HepG2 (cell line): ENCODE measurements around the gene TRAF4. TPM values are rescaled to one million over a fixed set of nuclear protein-coding genes. Genes with fewer than 3 reads are reported as not detected.

Source experiments
- ATAC-seq: fragments of 200-7000 bp; cut with Tn5 transposase; 3 replicates; pipeline ENCODE4 v1.9.1; 2020; ENCODE audit warnings: mild to moderate bottlenecking, moderate library complexity
- BruUV-seq: library from RNA; stranded (reverse); fragments of 400-500 nt; replicated peaks from 2 replicates; lab custom pipeline; 2021; lab: Mats Ljungman, UMichigan
- CTCF ChIA-PET: fragments of 300-600 bp; formaldehyde crosslinking; extraction: SDS; loops from one replicate; lab custom pipeline; 2021; ENCODE audit warnings: low total read pairs, inconsistent platforms, low intra/inter-chr PET ratio; lab: Yijun Ruan, JAX
- POLR2A ChIA-PET: fragments of 350-600 bp; sonication (Branson Sonifier 250); formaldehyde crosslinking; loops from one replicate; lab custom pipeline; 2020; ENCODE audit warnings: antibody characterized with exemption, inconsistent platforms; lab: Yijun Ruan, JAX
- DNase-seq: peaks from one replicate; pipeline ENCODE4 v3.0.0-alpha.2; 2015; ENCODE audit warnings: low spot score
- FAIRE-seq: peaks from 3 replicates; lab custom pipeline; 2011; peaks lifted over from hg19 to GRCh38; lab: Jason Lieb, UNC
- H2AFZ ChIP-seq: one replicate; pipeline ENCODE4 v1.6.1; 2011; ENCODE audit warnings: low read length, inconsistent platforms
- H3K27ac ChIP-seq: fragments of 300-600 bp; 3 replicates; pipeline ENCODE4 v1.8.0; 2011; ENCODE audit warnings: mixed run types, mild to moderate bottlenecking, mixed read lengths, low read length, inconsistent platforms; ENCODE audit not compliant: insufficient read depth; ENCODE audit errors: extremely low read length
- H3K27me3 ChIP-seq, 2 experiments: fragments of 200-600 bp in 1 of 2; 2 replicates in 1 of 2; 3 replicates in 1 of 2; pipeline versions ENCODE4 v1.6.0 to v1.8.0; 2011; ENCODE audit warnings: low read length in 2 of 2, mild to moderate bottlenecking in 2 of 2, moderate library complexity in 2 of 2, inconsistent platforms in 1 of 2; ENCODE audit not compliant: insufficient read depth in 2 of 2, control insufficient read depth in 1 of 2
- H3K36me3 ChIP-seq, 2 experiments: fragments of 200-600 bp in 1 of 2; replicated peaks in 1 of 2; 2 replicates in 1 of 2; 3 replicates in 1 of 2; pipeline versions ENCODE4 v1.5.1 to v1.8.0; 2011; ENCODE audit warnings: low read length in 2 of 2, inconsistent platforms in 1 of 2; ENCODE audit not compliant: insufficient read depth in 2 of 2, control insufficient read depth in 1 of 2
- H3K4me1 ChIP-seq: 2 replicates; pipeline ENCODE4 v1.5.1; 2012; ENCODE audit warnings: low read length, inconsistent platforms; ENCODE audit not compliant: insufficient read depth
- H3K4me2 ChIP-seq: 2 replicates; pipeline ENCODE4 v1.6.0; 2011; ENCODE audit warnings: low read depth, low read length, inconsistent platforms
- H3K4me3 ChIP-seq, 3 experiments: fragments of 200-600 bp in 1 of 3; sonication (generic), shearing (Covaris generic) in 1 of 3; replicated peaks in 1 of 3; 2 replicates each; pipeline ENCODE4 v1.5.1; 2011 to 2016; ENCODE audit warnings: low read length in 3 of 3, inconsistent platforms in 2 of 3, low read depth in 2 of 3, mild to moderate bottlenecking in 2 of 3, control low read depth in 1 of 3, mixed read lengths in 1 of 3; ENCODE audit not compliant: insufficient read depth in 1 of 3
- H3K79me2 ChIP-seq: one replicate; pipeline ENCODE4 v1.6.1; 2011; ENCODE audit warnings: low read length, inconsistent platforms; ENCODE audit not compliant: insufficient read depth
- H3K9ac ChIP-seq: 2 replicates; pipeline ENCODE4 v1.6.0; 2011; ENCODE audit warnings: mild to moderate bottlenecking, low read depth, low read length, inconsistent platforms; ENCODE audit not compliant: insufficient read depth
- H3K9me3 ChIP-seq: 2 replicates; pipeline ENCODE4 v1.5.1; 2012; ENCODE audit warnings: mild to moderate bottlenecking, low read length
- H4K20me1 ChIP-seq: 2 replicates; pipeline ENCODE4 v1.6.0; 2011; ENCODE audit warnings: inconsistent platforms, mild to moderate bottlenecking, low read length, moderate library complexity; ENCODE audit not compliant: insufficient read depth
- AGO1 ChIP-seq: fragments of 200-400 bp; formaldehyde crosslinking; IDR thresholded peaks from 2 replicates; pipeline ENCODE4 v1.6.1; 2017; ENCODE audit warnings: mild to moderate bottlenecking, low read depth, low read length, moderate library complexity; ENCODE audit not compliant: poor library complexity, severe bottlenecking
- AGO2 ChIP-seq: fragments of 200-400 bp; formaldehyde crosslinking; optimal IDR thresholded peaks from 2 replicates; pipeline ENCODE3; 2017; ENCODE audit warnings: mild to moderate bottlenecking, low read depth, low read length, moderate library complexity
- CREB1 ChIP-seq, 2 experiments: fragments of 450-650 bp in 1 of 2; IDR thresholded peaks; 2 replicates each; pipeline ENCODE4 v1.6.1; 2016 to 2017; ENCODE audit warnings: control low read depth in 1 of 2, mild to moderate bottlenecking in 1 of 2, missing compliant biosample characterization in 1 of 2, missing genetic modification characterization in 1 of 2
- IRF2 ChIP-seq: IDR thresholded peaks from 2 replicates; pipeline ENCODE4 v1.6.1; 2018; ENCODE audit warnings: missing genetic modification reagents, missing compliant biosample characterization
- KAT8 ChIP-seq: IDR thresholded peaks from 2 replicates; pipeline ENCODE4 v1.6.1; 2016; ENCODE audit warnings: missing genetic modification reagents, missing compliant biosample characterization
- REST ChIP-seq, 2 experiments: IDR thresholded peaks; 2 replicates each; pipeline ENCODE4 v1.6.1; 2011 to 2012; ENCODE audit warnings: low read length in 2 of 2, borderline replicate concordance in 1 of 2, low read depth in 1 of 2, mild to moderate bottlenecking in 1 of 2, moderate library complexity in 1 of 2
- ZEB1 ChIP-seq: IDR thresholded peaks from 2 replicates; pipeline ENCODE4 v1.6.1; 2012; ENCODE audit warnings: mild to moderate bottlenecking, low read depth, inconsistent platforms; ENCODE audit not compliant: insufficient replicate concordance
- ZNF292 ChIP-seq: sonication (generic); formaldehyde crosslinking; IDR thresholded peaks from 2 replicates; pipeline ENCODE4 v1.8.1; 2022; ENCODE audit warnings: mild to moderate bottlenecking, low read depth, missing genetic modification reagents, borderline replicate concordance
- ZNF550 ChIP-seq: sonication (generic); formaldehyde crosslinking; IDR thresholded peaks from 2 replicates; pipeline ENCODE4 v1.4.0; 2020; ENCODE audit warnings: mild to moderate bottlenecking, missing genetic modification reagents, borderline replicate concordance
- ZNF562 ChIP-seq: sonication (generic); formaldehyde crosslinking; IDR thresholded peaks from 2 replicates; pipeline ENCODE4 v1.8.0; 2022; ENCODE audit warnings: missing genetic modification reagents, borderline replicate concordance
- ZNF749 ChIP-seq: sonication (generic); formaldehyde crosslinking; IDR thresholded peaks from 2 replicates; pipeline ENCODE4 v1.8.0; 2022; ENCODE audit warnings: mild to moderate bottlenecking, missing genetic modification reagents, moderate library complexity, borderline replicate concordance
- WGBS: methylation state at CpG from one replicate; pipeline ENCODE4 v1.1.6; 2017; ENCODE audit warnings: low lambda C conversion rate; 5-methylcytosine and 5-hydroxymethylcytosine counted together
- in situ Hi-C: cut with HindIII; loops from 2 replicates; pipeline ENCODE4 v1.10.0; 2017; ENCODE audit warnings: low pct_unique_long_range_greater_than_20kb; ENCODE audit not compliant: extremely low pct_ligation_motif_present
- intact Hi-C: fragments of 100-400 bp; cut with micrococcal nuclease; formaldehyde crosslinking; loops from one replicate; pipeline ENCODE4 v1.10.0; 2022; ENCODE audit not compliant: unreplicated experiment
- polyA plus RNA-seq, 8 experiments: library from polyadenylated mRNA; depleted of rRNA in 3 of 8; stranded (reverse) in 7 of 8; unstranded in 1 of 8; fragments of >200 nt; fragmentation: Illumina TruSeq in 4 of 8; extraction: Trizol in 4 of 8; gene quantifications; 2 replicates each; pipeline versions ENCODE4 v1.2.1 to v1.2.3, GENCODE V29; 2011 to 2016; ENCODE audit warnings: low read depth in 4 of 8, missing spikeins in 1 of 8, mixed read lengths in 1 of 8; ENCODE audit not compliant: insufficient read depth in 1 of 8
- total RNA-seq, 5 experiments: library from RNA; depleted of rRNA; stranded (reverse); fragments of >200 nt; fragmentation: Illumina TruSeq; extraction: Trizol; gene quantifications; 2 replicates each; pipeline ENCODE4 v1.2.3, GENCODE V29; 2016; ENCODE audit warnings: low read depth in 1 of 5

Gene TRAF4
- total and polyA plus RNA-seq, 2 of the 13 experiments (the other 11 are each of a cell fraction or from before 2014, with no cell fraction given) = 86.0 to 89.9 TPM

GRCh38 chr17:28737770-28738679 lies 5.8 kb upstream of the TRAF4 start:
- POLR2A ChIA-PET = interaction anchor here (1.2 kb wide), 1 partner anchor 18 kb away, joined by 3 read pairs; the partner anchor contains the start of gene RPL23A
- no peak for FAIRE-seq
- intact Hi-C loops (no loop called here), in situ Hi-C loops (loop anchor here (25.0 kb wide), 1 partner anchor 374 kb away; no protein-coding TSS in a partner anchor)
- Histone ChIP-seq H3K4me2 (no peak overlapping the region), H3K4me1 (peaks cover 19% of the 10 kb centered on the region), H4K20me1 (no peaks in the 10 kb centered on the region), H3K9me3 (no peaks in the 10 kb centered on the region), H3K9ac (no peak overlapping the region)
- 95% methylated on average over 16 of the region's 22 CpGs for WGBS
- peak; percentile 33 for TF ChIP-seq AGO1
- TF ChIP-seq AGO2 = peak; percentile 81
- TF ChIP-seq IRF2 (CRISPR knock-in tag) = no peak
- no peak for TF ChIP-seq ZNF292 (CRISPR knock-in tag)
- TF ChIP-seq, all 625 proteins: peak for 2
- Histone ChIP-seq H3K4me3 (no peak overlapping the region), H3K36me3 (peaks cover 2 to 11% of the 10 kb centered on the region in 2 experiments; a peak in 3 of 5 replicates), H2AFZ (no peak overlapping the region), H3K79me2 (no peaks in the 10 kb centered on the region), H3K27me3 (no peaks in the 10 kb centered on the region), H3K27ac (no peak overlapping the region)
- DNase-seq (no peak), ATAC-seq (no peak; the same call in 2 of the 3 replicates)
- BruUV-seq = no TSS peak
- CTCF ChIA-PET = no interaction called here

GRCh38 chr17:28738680-28739384 lies 5.0 kb upstream of the TRAF4 start:
- POLR2A ChIA-PET = interaction anchor here (1.2 kb wide), 1 partner anchor 19 kb away, joined by 3 read pairs; the partner anchor contains the start of gene RPL23A
- in situ Hi-C loops = loop anchor here (25.0 kb wide), 1 partner anchor 373 kb away; no protein-coding TSS in a partner anchor
- TF ChIP-seq ZNF562 (no peak), CREB1 (IDR thresholded peaks at IDR 0.05) (no peak), CREB1 (CRISPR knock-in tag; IDR thresholded peaks at IDR 0.05) (no peak), KAT8 (CRISPR knock-in tag) (no peak), REST (IDR thresholded peaks at IDR 0.05; ENCODE audit: borderline replicate concordance in 1 of 2, low read depth in 1 of 2, low read length in 2 of 2) (no peak), ZNF749 (CRISPR knock-in tag) (no peak), ZEB1 (no peak), ZNF550 (CRISPR knock-in tag) (no peak)

More at GRCh38 chr17:28738680-28739384, 5.0 kb upstream of the TRAF4 start:
- H3K4me1 ChIP-seq = peaks cover 19% of the 10 kb centered on the region
- 95% methylated on average over 9 of the region's 10 CpGs for WGBS
- FAIRE-seq (no peak), DNase-seq (no peak), ATAC-seq (no peak)
- H2AFZ ChIP-seq = no peak overlapping the region
- no peak overlapping the region for H3K9ac ChIP-seq
- intact Hi-C loops = no loop called here
- H3K4me2 ChIP-seq = no peak overlapping the region
- peaks cover 2 to 10% of the 10 kb centered on the region in 2 experiments; a peak in 3 of 5 replicates for H3K36me3 ChIP-seq
- BruUV-seq = no TSS peak
- H3K79me2 ChIP-seq = no peaks in the 10 kb centered on the region
- H3K9me3 ChIP-seq = no peaks in the 10 kb centered on the region
- no peak overlapping the region for H3K27ac ChIP-seq
- no peak overlapping the region for H3K4me3 ChIP-seq
- no peaks in the 10 kb centered on the region for H3K27me3 ChIP-seq
- CTCF ChIA-PET = no interaction called here
- no peaks in the 10 kb centered on the region for H4K20me1 ChIP-seq
